ENCODE measurements around the gene POU2F1. TPM values are rescaled to one million over a fixed set of nuclear protein-coding genes. Genes with fewer than 3 reads are reported as not detected.

Gene POU2F1
- total and polyA plus RNA-seq, 4 donors, result 0.93 to 10.5 (median 6.5) TPM

- H3K27ac ChIP-seq (ENCODE audit: low read depth in 1 of 2, low read length in 2 of 2), result no peak overlapping the region
- no peak overlapping the region for H3K4me3 ChIP-seq (ENCODE audit: low read depth in 1 of 3, low read length in 3 of 3)
- no peak overlapping the region for H3K9ac ChIP-seq (ENCODE audit: low read depth in 1 of 2, low read length in 2 of 2)
- no peaks in the 10 kb centered on the region for H3K36me3 ChIP-seq (ENCODE audit: control insufficient read depth in 4 of 4, insufficient read depth in 3 of 4, low read depth in 1 of 4, low read length in 3 of 4)
- 96% methylated on average over 3 of the region's 3 CpGs for WGBS
- no peaks in the 10 kb centered on the region for H3K9me3 ChIP-seq (ENCODE audit: control insufficient read depth in 4 of 4, low read length in 3 of 4)
- no peaks in the 10 kb centered on the region for H3K27me3 ChIP-seq (ENCODE audit: control insufficient read depth in 4 of 4, insufficient read depth in 4 of 4, low read length in 3 of 4)
- no peak for DNase-seq (ENCODE audit: low spot score)
- peaks cover 0 to 2% (median 0%) of the 10 kb centered on the region in 4 donors for H3K4me1 ChIP-seq (ENCODE audit: control insufficient read depth in 4 of 4, insufficient read depth in 4 of 4, low read length in 3 of 4)
- TF ChIP-seq ATF3 (IDR thresholded peaks at IDR 0.05), result no peak
- TF ChIP-seq HNF4A (conservative IDR thresholded peaks at IDR 0.05), result no peak
- TF ChIP-seq REST (IDR thresholded peaks at IDR 0.05), result no peak
- no peak for TF ChIP-seq RXRA (IDR thresholded peaks at IDR 0.05)
- TF ChIP-seq SP1 (IDR thresholded peaks at IDR 0.05), result no peak
- no peak for TF ChIP-seq HNF4G (IDR thresholded peaks at IDR 0.05)
- TF ChIP-seq JUND (IDR thresholded peaks at IDR 0.05), result no peak
- TF ChIP-seq MAX (IDR thresholded peaks at IDR 0.05), result no peak
- no peak for TF ChIP-seq GABPA (IDR thresholded peaks at IDR 0.05 in 1 of 2, conservative IDR thresholded peaks at IDR 0.05 in 1 of 2)
- TF ChIP-seq CTCF (IDR thresholded peaks at IDR 0.05; ENCODE audit: low read depth, low read length, missing input control), result no peak
- TF ChIP-seq FOXA1 (IDR thresholded peaks at IDR 0.05), result no peak
- no peak for TF ChIP-seq YY1 (IDR thresholded peaks at IDR 0.05)
- TF ChIP-seq FOXA2 (IDR thresholded peaks at IDR 0.05), result no peak
- no peak for TF ChIP-seq RAD21 (IDR thresholded peaks at IDR 0.05)
- TF ChIP-seq TAF1 (conservative IDR thresholded peaks at IDR 0.05), result no peak
- no peak for TF ChIP-seq NR2F2 (IDR thresholded peaks at IDR 0.05)
- no peak for TF ChIP-seq EGR1 (IDR thresholded peaks at IDR 0.05; ENCODE audit: low read depth in 2 of 2)
These were observed 60.2 kb downstream of the POU2F1 start for GRCh38 chr1:167280912-167281311.

GRCh38 chr1:167288390-167289074, 67.8 kb downstream of the POU2F1 start:
- DNase-seq (ENCODE audit: low spot score), result no peak

More at GRCh38 chr1:167288390-167289074, 67.8 kb downstream of the POU2F1 start:
- Histone ChIP-seq H3K27me3 (ENCODE audit: control insufficient read depth in 4 of 4, insufficient read depth in 4 of 4, low read length in 3 of 4) (no peaks in the 10 kb centered on the region), H3K9ac (ENCODE audit: low read depth in 1 of 2, low read length in 2 of 2) (no peak overlapping the region), H3K36me3 (ENCODE audit: control insufficient read depth in 4 of 4, insufficient read depth in 3 of 4, low read depth in 1 of 4, low read length in 3 of 4) (no peaks in the 10 kb centered on the region), H3K9me3 (ENCODE audit: control insufficient read depth in 4 of 4, low read length in 3 of 4) (no peaks in the 10 kb centered on the region), H3K4me3 (ENCODE audit: low read depth in 1 of 3, low read length in 3 of 3) (no peak overlapping the region), H3K4me1 (ENCODE audit: control insufficient read depth in 4 of 4, insufficient read depth in 4 of 4, low read length in 3 of 4) (peaks cover 10 to 19% (median 13%) of the 10 kb centered on the region in 4 donors), H3K27ac (ENCODE audit: low read depth in 1 of 2, low read length in 2 of 2) (no peak overlapping the region)
- WGBS, result 52% methylated on average over 3 of the region's 3 CpGs
- no peak for TF ChIP-seq GABPA (IDR thresholded peaks at IDR 0.05 in 1 of 2, conservative IDR thresholded peaks at IDR 0.05 in 1 of 2)
- peak; percentile 19 to 39 for TF ChIP-seq RXRA (IDR thresholded peaks at IDR 0.05)
- no peak for TF ChIP-seq REST (IDR thresholded peaks at IDR 0.05)
- TF ChIP-seq ZBTB33 (IDR thresholded peaks at IDR 0.05), result no peak
- peak; percentile 37 to 39 for TF ChIP-seq HNF4A (conservative IDR thresholded peaks at IDR 0.05)
- TF ChIP-seq RAD21 (IDR thresholded peaks at IDR 0.05), result peak in 1 of 2 donors; percentile 17
